Fibroblast of the aortic adventitia (primary cell): Measurements from ENCODE around the gene CANT1. TPM values are rescaled to one million over a fixed set of nuclear protein-coding genes. Genes with fewer than 3 reads are reported as not detected.

Experiments
- DNase-seq: peaks from one replicate; pipeline ENCODE4 v3.0.0-alpha.2; 2010; ENCODE audit warnings: low read depth
- H3K4me3 ChIP-seq: 2 replicates; pipeline ENCODE4 v1.5.1; 2011; ENCODE audit warnings: low read depth, mild to moderate bottlenecking, control low read depth, low read length, moderate library complexity
- total RNA-seq: library from RNA; depleted of rRNA; stranded (reverse); fragments of >200 nt; gene quantifications from 2 replicates; pipeline ENCODE4 v1.2.3, GENCODE V29; 2012; ENCODE audit warnings: low replicate concordance
- TF ChIP-seq, protein P1 (sequence below): IDR thresholded peaks from 2 replicates; pipeline ENCODE4 v1.5.1; 2011; ENCODE audit warnings: mild to moderate bottlenecking, low read length, control low read depth, inconsistent platforms; ENCODE audit not compliant: insufficient read depth

The CANT1 gene
- total RNA-seq, 1 donor = 53.0 TPM

DNA sequence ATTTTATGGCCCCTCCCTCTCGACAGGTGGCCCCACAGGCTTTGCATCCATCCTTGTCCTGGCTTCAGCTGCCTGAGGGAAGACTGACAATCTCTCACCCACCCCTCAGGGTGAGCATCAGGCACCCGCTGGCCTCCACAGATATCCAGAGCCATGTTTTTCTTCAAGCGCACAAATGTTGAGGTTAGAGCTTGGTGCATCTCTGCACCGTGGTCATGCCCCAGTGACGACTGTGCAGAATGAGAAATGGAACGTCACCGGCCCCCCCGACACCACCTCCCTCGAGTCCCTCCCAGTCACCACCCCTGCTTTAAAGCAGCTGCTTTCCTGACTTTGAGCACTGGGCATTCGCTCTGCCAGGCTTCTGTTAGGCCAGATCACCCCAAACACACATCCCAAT is 64.6 kb downstream of the CANT1 start:
- DNase-seq = no peak
- TF ChIP-seq, protein P1, sequence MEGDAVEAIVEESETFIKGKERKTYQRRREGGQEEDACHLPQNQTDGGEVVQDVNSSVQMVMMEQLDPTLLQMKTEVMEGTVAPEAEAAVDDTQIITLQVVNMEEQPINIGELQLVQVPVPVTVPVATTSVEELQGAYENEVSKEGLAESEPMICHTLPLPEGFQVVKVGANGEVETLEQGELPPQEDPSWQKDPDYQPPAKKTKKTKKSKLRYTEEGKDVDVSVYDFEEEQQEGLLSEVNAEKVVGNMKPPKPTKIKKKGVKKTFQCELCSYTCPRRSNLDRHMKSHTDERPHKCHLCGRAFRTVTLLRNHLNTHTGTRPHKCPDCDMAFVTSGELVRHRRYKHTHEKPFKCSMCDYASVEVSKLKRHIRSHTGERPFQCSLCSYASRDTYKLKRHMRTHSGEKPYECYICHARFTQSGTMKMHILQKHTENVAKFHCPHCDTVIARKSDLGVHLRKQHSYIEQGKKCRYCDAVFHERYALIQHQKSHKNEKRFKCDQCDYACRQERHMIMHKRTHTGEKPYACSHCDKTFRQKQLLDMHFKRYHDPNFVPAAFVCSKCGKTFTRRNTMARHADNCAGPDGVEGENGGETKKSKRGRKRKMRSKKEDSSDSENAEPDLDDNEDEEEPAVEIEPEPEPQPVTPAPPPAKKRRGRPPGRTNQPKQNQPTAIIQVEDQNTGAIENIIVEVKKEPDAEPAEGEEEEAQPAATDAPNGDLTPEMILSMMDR = no peak
- H3K4me3 ChIP-seq = no peak overlapping the region

DNA sequence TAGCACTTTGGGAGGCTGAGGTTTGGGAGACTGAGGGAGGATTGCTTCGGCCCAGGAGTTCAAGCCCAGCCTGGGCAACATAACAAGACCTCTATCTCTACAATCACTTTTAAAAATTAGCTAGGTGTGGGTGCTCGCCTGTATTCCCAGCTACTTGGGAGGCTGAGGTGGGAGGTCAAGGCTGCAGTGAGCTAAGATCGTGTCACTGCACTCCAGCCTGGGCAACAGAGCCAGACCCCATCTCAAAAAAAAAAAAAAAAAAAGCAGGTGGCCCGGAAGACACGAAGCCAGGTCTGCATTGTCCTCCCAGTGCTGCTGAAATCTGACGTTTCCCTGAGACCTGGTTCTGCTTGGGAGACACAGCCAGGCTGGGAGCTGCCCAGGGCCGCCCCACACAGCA is 65.5 kb downstream of the CANT1 start:
- no peak overlapping the region for H3K4me3 ChIP-seq
- DNase-seq = no peak
- TF ChIP-seq, protein P1 = no peak

Other genes starting within 250 kb of the CANT1 start
- 7.8 and 13.8 TPM in 2 replicates for gene CYTH1, start 227.5 kb downstream of the CANT1 start, total RNA-seq
- 27.5 and 36.7 TPM in 2 replicates for gene USP36, start 168.9 kb downstream of the CANT1 start, total RNA-seq
- 1.5 and 3.3 TPM in 2 replicates for gene CEP295NL, start 106.6 kb downstream of the CANT1 start, total RNA-seq
- 132 and 180 TPM in 2 replicates for gene TIMP2, start 84.4 kb downstream of the CANT1 start, total RNA-seq
- gene LGALS3BP, start 29.8 kb downstream of the CANT1 start, total RNA-seq = 87.2 and 270 TPM in 2 replicates
- 42.1 and 44.3 TPM in 2 replicates for gene C1QTNF1, start 14.4 kb upstream of the CANT1 start, total RNA-seq
- 8.4 and 18.6 TPM in 2 replicates for gene ENGASE, start 65.1 kb upstream of the CANT1 start, total RNA-seq